NCI-H345 (cell line): Measurements from ENCODE around the gene TIE1.
A peak's percentile ranks its signal among the peaks of the same experiment; 100 is the strongest.

Experiments used
- DNase-seq: peaks from one replicate; lab custom pipeline; 2025; lab: John Stamatoyannopoulos, UW

The TIE1 gene

DNA sequence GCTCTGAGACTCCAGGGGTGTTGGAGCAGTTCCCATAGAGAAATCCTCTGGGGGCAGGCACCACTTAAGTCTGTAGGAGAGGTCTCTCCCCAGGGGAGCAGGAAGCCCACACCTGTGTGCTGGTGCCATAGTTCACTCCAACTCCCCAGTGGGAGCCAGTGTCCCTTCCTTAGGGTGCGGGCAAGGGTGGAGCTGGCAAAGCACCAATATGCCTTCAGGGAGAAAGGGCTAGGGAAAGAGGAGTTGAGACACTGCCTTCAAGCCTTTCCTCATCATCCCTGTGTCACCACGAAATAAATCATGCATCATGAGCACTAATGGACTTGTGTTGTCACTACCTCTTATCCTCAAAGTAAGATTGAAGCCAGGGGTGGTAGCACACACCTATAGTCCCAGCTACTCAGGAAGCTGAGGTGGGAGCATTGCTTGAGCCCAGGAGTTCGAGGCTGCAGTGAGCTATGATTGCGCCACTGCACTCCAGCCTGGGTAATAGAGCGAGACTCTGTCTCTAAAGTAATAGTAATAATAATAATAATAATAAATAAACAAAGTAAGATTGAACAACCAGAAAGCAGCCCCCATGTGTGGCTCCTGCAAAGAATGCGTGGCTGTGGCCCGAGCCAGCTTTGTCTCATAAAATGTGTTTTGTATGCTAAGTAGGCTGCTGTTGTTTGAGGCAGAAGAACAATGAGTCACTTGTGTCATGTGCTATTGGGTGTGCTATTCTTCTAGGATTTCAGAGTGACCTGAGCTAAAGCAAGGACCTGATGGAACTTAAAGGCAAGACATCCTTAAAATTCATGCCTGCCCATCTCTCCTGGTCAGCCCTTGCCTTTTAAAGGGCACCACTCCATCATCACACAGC, 6.7 kb upstream of the TIE1 start:
- no peak for DNase-seq

DNA sequence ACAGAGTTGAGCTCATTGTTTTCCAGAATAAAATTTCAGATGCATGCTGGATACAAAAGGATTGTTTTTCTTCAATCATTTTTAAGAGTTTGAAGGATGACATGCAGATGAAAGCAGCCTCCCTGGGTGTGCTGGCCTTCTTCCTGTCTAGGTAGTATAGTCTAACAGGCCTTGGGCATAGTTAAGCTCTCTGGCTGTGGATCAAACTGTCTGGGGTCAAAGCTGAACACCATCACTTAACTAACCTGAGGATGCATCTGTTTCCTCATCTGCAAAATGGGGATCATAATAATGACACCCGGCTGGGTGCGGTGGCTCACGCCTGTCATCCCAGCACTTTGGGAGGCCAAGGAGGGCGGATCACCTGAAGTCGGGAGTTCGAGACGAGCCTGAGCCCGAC, 6.0 kb upstream of the TIE1 start:
- no peak for DNase-seq

DNA sequence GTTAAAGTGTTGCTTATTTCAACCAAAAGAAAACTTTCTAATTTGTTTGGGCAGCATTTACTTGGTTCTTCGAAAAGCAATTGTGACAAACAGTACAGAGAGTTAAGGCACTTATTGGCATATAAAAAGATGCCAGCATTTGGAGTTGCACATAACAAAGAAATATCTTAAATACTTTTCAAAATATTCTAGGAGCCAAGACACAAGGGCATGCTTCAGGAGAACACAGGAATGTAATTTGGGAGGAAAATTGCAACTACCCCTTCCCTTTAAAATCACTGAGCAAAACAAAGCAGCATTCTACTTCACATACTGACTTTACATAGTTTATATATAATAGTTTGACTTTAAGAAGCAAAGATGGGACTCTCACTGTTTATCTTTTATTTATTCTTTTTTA, 4.6 kb upstream of the TIE1 start:
- DNase-seq, result no peak

DNA sequence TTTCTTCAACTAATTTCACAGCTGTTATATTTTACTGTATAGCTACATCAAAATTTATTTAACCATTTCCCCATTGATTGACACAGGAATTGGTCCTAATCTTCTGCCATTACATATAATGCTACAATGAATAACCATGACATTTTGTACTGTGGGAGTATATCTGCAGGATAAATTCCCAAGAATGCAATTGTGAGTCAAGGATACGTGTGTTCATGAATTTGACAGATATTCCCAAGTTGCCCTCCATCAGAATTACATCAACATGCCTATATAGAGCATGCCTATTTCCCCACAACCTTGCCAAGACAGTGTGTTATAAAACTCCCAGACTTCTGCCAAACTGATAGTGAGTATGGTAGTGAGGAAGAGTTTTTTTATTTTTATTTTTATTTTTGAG, 2.7 kb upstream of the TIE1 start:
- DNase-seq, result no peak

DNA sequence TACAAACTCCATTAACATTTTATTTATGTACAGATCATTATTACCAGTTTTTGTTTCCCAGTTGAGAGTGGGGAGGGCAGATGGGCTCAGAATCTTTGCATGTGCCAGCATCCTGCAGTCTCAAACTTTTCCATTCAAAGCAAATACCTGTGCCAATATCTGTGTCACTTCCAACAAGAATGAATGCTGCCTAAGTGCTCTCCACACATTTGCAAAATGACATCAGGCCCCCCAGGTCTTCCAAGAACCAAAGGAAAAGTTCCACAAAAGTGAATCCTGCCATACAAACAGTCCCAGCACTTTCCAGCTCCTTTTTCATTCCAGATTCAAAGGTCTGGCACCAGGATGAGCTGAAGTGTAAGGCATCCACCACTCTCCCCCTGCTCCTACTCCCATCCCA, 1.7 kb upstream of the TIE1 start:
- DNase-seq, result no peak

DNA sequence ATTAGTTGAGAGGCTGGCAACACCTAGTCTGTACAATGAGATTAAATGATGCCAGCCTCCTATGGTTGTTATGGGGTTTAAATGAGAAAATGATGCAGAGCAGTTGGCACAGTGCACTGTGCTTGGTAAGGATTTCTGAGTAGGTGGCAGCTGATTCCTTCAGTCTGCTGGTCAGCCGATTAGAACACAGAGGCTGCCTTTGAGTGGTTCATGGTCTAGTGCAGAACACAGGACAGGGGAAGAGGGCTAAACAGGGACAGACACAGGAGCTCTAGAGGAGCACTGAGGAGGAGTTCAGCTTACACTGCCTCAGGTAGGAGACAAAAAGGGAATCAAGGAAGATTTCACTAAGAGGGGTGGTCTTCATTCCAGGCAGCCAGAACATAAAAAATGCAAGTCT, 1.4 kb downstream of the TIE1 start:
- no peak for DNase-seq

DNA sequence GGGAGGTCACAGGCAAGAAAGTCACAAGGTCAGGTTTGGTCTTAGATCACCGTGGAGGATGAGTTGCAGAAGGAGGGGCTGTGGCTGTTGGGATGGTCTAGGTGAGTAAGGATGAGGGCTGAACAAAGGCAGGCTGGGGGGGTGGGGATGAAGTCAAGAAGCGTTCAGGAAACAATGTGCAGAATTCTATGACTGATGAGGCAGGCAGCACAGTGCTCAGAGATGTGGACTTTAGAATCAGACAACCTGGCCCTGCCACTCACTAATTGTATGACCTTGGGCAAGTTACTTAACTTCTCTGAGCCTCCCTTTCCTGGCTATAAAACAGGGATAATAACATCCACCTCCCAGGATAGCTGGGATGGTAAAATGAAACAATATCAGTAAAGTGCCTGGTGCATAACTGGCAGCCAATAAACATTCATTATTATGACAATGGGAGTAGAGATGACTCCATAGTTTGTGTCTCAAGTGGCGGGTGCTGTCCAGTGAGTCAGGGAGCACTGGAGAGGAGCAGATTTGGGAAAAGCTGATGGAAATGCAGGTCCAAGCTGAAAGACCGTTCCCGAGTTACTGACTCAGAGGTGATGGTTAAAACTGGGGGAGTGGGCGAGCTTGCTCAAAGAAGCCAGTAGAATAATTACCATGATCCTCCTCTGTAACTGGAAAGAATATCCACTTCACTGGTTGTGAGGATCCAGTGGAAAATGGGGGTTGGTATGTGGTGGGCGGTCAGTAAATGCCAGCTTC, 2.1 kb downstream of the TIE1 start:
- DNase-seq, result no peak

DNA sequence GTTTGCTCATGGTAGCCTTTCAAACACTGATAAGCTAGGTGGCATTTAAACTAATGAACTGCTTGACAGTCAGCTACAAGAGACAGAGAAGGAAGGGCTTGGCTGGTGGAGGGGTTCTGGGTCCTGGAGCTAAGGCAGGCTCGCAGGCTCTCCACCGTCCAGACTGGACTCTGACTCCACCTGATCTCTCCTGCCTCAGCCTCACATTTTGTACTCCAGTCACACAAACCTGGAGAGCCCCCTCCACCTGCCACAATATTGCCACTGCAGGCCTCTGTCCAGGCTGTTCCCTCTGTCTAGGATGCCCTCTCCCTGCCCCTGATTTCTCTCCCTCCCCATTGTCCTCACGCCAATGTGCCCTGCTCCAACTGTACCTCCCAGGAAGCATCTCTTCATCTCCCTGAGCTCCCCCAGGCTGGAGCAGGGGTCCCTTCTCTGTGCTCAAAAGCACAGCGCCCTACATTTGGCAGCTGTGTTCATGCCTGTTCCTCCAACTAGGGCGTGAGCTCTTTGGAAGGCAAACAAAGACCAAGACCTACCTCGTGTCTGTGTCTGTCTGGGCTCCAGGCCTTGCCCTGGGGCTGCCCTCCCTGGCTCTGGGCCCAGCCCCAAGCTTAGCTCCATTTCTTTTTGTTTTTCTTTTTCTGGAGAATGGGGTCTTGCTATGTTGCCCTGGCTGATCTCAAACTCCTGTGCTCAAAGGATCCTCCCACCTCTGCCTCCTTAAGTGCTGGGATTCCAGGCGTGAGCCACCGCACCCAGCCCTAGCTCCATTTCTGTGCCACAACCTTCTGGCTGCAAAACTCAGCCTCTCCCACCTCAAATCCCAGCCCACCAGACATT, 2.9 kb downstream of the TIE1 start:
- no peak for DNase-seq

DNA sequence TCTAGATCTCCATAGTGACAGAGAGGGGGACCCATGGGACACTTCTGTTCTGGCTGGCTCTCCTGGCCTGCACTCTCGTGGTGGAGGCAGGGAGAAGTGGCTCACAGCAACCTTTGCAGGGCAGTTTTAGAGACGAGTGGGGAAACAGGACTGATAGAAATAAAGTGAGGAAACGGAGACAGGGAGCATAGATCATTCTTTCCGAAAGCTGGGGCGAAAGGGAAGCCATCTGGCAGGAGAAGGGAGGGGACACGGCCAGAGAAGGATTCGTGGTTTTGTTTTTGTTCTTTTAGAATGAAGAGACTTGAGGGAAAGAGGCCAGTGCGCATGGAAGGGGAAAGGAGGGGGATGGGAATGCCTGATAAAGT, 3.5 kb downstream of the TIE1 start:
- DNase-seq, result no peak

DNA sequence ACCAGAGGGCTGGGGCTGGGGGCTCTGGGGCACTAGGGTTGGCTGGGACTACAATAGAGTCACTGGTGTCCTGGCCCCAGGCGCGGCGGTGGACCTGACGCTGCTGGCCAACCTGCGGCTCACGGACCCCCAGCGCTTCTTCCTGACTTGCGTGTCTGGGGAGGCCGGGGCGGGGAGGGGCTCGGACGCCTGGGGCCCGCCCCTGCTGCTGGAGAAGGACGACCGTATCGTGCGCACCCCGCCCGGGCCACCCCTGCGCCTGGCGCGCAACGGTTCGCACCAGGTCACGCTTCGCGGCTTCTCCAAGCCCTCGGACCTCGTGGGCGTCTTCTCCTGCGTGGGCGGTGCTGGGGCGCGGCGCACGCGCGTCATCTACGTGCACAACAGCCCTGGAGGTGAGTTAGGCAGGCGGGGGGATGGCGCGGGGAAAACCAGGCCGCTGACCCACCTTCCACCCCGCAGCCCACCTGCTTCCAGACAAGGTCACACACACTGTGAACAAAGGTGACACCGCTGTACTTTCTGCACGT, 4.1 kb downstream of the TIE1 start:
- DNase-seq, result no peak

DNA sequence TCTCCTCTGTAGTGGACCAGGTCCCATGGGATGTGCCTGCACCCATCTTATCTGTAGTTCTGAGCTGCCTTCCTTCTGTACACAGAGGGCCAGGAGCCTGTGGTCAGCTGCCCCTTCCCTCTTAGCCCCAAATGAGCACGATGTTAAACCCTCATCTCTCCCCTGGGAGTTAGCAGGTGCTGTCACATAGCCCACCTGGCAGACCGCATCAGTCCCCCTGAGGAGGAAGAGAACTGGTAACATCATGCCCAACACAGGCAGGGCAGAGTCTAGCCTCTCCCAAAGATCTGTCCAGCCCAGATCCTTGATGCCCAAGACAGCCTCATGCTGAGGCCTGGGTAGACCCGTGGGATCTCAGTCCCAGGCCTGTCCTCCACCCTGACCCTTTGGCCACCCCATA, 4.7 kb downstream of the TIE1 start:
- DNase-seq, result no peak

DNA sequence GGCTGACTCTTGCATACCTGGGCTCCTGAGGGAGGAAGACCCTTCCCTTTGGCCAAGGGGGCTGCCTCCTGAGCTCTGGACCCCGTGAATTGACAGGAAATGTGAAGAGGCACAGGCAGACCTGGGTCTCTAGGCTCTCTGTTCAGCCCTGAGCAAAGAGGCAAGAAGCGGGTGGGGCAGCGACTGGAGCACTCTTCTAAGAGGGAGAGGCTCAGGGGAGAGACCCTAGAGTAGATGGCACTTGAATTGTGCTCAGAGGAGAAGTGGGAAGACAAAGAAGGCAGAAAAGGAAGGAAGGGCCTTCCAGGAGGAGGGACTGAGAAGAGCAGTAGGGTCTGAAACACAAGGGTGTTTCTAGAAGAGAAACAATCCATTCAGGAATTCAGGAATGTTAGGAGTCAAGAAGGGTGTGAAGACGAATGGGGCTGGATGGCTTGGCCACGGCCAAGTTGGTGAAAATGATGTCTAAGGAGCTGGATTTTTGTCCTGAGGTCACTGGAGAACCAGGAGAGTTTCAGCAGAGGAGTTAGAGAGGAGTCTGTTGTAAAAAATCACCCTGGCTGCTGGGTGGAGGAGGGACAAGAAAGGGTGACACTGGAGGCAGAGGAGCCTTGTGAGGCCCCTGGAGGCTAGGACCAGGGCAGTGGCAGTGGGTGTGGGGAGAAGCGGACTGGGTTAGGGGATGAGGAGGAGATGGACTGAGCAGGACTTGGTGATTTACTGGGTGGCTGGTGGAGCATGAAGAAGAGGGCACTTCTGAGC, 5.3 kb downstream of the TIE1 start:
- DNase-seq, result no peak

DNA sequence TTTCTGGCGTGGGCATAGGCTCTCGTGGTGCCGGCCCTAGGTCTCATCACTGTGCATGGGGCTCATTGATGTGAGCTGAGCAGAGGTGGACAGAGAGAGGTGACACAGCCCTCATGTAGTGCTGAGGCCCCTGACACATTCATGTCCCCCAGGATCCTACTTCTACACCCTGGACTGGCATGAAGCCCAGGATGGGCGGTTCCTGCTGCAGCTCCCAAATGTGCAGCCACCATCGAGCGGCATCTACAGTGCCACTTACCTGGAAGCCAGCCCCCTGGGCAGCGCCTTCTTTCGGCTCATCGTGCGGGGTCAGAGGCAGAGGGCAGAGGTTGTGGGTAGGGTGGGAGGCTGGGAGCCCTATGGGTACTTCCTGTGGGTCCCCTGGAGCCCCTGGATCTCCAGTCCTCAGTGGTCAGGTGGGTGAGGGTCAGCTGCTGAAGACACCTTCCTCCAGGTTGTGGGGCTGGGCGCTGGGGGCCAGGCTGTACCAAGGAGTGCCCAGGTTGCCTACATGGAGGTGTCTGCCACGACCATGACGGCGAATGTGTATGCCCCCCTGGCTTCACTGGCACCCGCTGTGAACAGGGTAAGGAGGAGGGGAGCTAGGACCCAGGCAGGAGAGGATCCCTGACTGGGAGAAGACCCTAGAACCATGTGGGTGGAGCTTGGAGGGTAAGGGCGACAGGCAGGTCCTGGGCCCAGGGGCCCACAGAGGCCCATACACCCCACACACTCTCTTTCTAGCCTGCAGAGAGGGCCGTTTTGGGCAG, 6.1 kb downstream of the TIE1 start:
- peak; percentile 60 for DNase-seq

DNA sequence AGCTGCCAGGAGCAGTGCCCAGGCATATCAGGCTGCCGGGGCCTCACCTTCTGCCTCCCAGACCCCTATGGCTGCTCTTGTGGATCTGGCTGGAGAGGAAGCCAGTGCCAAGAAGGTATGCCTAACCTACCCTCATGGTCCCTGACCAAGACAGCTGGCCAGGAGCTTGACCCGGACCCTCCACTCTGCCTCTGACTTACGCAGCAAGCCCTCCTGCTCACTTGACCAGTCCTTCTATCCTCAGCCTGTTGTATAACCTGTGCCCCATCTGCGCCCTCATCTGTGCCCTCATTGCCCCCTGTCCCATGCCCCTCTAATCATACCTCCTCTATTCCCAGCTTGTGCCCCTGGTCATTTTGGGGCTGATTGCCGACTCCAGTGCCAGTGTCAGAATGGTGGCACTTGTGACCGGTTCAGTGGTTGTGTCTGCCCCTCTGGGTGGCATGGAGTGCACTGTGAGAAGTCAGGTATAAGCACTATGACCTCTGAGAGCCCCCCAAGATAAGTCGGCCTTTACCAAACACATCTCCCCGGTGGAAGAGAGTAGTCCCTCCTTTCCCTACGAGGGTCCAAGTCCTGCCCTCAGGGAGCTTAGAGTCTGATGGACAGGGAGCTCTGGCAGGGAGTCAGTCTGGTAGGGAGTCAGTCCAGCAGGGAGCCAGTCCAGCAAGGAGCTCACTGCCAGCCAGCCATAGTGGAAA, 6.8 kb downstream of the TIE1 start:
- DNase-seq, result no peak

DNA sequence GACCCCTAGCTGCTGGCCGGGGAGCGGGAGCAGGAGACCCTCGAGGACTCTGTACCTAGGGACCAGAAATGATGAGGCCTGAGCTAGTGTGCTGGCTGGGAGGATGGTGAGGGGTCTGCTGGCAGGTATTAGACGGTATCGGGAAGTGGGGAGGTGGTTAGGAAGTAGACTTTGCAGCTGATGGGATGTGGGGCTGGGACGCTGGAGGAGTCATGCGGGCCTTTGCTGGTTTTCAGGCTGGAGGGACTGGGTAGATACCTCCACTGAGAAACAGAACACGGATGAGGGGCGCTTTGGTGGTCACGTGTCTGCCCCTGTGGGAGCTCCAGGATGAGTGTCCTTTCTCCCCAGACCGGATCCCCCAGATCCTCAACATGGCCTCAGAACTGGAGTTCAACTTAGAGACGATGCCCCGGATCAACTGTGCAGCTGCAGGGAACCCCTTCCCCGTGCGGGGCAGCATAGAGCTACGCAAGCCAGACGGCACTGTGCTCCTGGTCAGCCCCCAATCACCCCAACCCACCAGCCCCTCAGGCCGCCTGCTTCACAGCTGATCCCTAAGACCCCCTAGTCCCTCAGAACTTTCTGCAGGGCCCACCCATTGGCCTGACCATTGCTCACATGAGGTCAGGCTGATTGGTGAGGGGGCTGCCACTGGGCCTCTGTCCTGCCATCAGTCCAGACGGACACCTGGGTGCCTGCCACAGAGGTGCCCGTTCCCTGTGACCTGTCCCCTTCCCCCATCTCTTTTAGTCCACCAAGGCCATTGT, 8.0 kb downstream of the TIE1 start:
- DNase-seq, result no peak

DNA sequence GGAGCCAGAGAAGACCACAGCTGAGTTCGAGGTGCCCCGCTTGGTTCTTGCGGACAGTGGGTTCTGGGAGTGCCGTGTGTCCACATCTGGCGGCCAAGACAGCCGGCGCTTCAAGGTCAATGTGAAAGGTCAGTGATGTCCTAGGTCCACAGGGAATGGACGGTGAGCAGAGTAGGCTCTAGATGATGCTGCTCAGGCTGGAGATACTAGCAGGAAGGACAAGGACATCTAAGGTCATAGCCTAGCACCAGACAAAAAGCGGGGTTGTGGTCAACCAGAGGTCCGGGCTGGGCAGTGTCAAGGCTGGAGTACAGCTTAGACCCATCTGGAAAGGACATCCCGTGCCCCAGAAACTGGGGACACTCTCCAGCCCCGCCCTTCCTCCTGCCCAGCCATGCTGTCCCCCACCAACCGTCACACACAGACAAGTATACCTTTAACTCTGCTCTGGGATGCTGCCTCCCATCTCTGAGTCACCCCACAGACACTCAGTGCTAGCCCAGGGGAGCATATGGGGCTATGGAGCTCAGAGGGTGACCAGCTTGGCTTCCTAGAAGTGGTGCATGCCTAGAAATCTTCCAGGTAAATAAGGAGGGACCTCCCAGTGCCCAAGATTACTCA, 8.7 kb downstream of the TIE1 start:
- no peak for DNase-seq

DNA sequence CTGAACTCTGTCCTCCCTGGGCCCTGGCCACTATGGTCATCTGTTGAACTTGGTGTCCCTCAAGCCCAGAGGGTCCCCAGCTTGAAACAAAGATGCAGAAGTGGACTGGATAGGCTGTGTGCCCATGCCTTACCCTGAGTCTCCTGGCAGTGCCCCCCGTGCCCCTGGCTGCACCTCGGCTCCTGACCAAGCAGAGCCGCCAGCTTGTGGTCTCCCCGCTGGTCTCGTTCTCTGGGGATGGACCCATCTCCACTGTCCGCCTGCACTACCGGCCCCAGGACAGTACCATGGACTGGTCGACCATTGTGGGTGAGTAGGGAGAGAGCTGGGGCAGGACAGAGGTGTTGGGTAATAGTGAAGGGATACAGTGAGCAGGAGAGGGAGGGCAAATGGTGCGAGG, 10.7 kb downstream of the TIE1 start:
- no peak for DNase-seq

DNA sequence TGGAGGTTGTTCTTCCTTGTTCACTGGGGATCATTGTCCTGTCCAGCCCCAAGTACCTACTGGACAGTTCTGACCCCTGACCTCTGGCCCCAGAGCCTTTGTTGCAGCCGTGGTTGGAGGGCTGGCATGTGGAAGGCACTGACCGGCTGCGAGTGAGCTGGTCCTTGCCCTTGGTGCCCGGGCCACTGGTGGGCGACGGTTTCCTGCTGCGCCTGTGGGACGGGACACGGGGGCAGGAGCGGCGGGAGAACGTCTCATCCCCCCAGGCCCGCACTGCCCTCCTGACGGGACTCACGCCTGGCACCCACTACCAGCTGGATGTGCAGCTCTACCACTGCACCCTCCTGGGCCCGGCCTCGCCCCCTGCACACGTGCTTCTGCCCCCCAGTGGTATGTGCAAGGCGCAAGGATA, 11.4 kb downstream of the TIE1 start:
- no peak for DNase-seq
